ENCODE data around the gene HOXB3.
"Not testable (repeated sequence)": the region's sequence is repeated elsewhere in the genome, so short reads cannot be mapped to it uniquely, and the experiment has no call there.

The HOXB3 gene

GRCh38 chr17:48510761-48511604, 79.1 kb downstream of the HOXB3 start:
- Mint-ChIP-seq H3K9me3 (no peaks in the 10 kb centered on the region), H3K4me1 (peaks cover 46% of the 10 kb centered on the region), H3K36me3 (ENCODE audit: low read depth) (no peaks in the 10 kb centered on the region), H3K27me3 (peaks cover 10% of the 10 kb centered on the region), H3K4me3 (no peak overlapping the region), H3K27ac (no peak overlapping the region)
- ATAC-seq: peak; percentile 58
- DNase-seq: no peak

- H3K4me1 Mint-ChIP-seq: peaks cover 53% of the 10 kb centered on the region
- no peaks in the 10 kb centered on the region for H3K36me3 Mint-ChIP-seq (ENCODE audit: low read depth)
- H3K27me3 Mint-ChIP-seq: peaks cover 5% of the 10 kb centered on the region
- H3K27ac Mint-ChIP-seq: no peak overlapping the region
- no peaks in the 10 kb centered on the region for H3K9me3 Mint-ChIP-seq
- no peak overlapping the region for H3K4me3 Mint-ChIP-seq
- ATAC-seq: no peak
- DNase-seq: no peak
Measured at GRCh38 chr17:48510381-48510760, 79.7 kb downstream of the HOXB3 start.

DNA sequence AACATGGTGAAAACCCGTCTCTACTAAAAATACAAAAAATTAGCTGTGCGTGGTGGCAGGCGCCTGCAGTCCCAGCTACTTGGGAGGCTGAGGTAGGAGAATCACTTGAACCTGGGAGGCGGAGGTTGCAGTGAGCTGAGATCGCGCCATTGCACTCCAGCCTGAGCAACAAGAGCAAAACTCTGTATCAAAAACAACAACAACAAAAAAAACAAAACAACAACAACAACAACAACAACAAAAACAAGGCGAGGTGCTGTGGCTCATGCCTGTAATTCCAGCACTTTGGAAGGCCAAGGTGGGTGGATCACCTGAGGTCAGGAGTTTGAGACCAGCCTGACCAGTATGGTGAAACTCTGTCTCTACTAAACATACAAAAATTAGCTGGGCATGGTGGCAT, 80.3 kb downstream of the HOXB3 start:
- H3K27ac Mint-ChIP-seq; H3K27me3 Mint-ChIP-seq; H3K36me3 Mint-ChIP-seq (ENCODE audit: low read depth); ATAC-seq; H3K4me3 Mint-ChIP-seq; H3K9me3 Mint-ChIP-seq; DNase-seq: not testable (repeated sequence)
- peaks cover 55% of the 10 kb centered on the region for H3K4me1 Mint-ChIP-seq

DNA sequence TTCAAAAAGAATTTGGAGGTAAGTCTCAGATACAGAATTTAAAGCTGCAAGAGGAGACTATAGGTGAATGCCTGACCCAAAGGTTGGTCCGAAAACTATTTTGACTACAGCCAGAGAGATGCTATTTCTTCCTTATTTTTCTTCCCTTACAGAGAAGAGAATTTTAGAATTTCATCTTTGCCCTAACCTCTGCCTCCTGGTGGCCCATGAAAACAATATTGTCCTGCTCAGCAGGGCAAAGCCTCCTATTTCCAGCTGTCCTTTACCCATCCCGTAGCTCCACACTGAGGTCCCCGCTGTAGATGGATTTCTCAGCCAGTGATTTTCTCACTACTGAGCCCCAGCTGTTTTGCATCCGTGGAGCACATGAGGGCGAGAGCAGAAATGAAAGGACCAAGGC, 83.8 kb downstream of the HOXB3 start:
- no peak for ATAC-seq

DNA sequence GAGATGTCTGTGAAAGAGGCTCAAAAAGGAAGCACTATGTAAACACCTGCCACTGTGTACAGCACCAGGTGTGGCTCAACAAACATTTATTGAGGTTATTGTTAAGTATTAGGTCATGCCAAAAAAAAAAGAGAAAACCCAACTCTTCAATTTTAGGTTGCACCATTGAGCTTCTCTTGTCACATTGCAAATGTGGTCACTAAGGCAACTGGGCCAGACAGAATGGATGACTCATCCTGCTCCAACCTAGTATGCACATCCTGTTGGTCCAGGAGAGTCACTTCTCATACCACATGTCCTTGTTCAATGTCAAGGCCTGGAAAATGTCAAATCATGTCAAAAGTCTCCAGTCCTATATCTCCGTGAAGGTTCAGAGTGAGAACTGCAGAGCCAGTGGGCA, 84.3 kb downstream of the HOXB3 start:
- Mint-ChIP-seq H3K9me3 (no peaks in the 10 kb centered on the region), H3K4me3 (no peak overlapping the region), H3K27me3 (peaks cover 6% of the 10 kb centered on the region), H3K4me1 (peaks cover 21% of the 10 kb centered on the region), H3K36me3 (ENCODE audit: low read depth) (no peaks in the 10 kb centered on the region), H3K27ac (peak overlapping the region; percentile 55)
- peak; percentile 99 for ATAC-seq
- peak; percentile 29 for DNase-seq

More for the DNA sequence above, 83.8 kb downstream of the HOXB3 start:
- Mint-ChIP-seq H3K4me1 (peaks cover 25% of the 10 kb centered on the region), H3K27me3 (peaks cover 6% of the 10 kb centered on the region), H3K9me3 (no peaks in the 10 kb centered on the region), H3K4me3 (no peak overlapping the region), H3K36me3 (ENCODE audit: low read depth) (no peaks in the 10 kb centered on the region), H3K27ac (peak overlapping the region; percentile 55)
- no peak for DNase-seq

DNA sequence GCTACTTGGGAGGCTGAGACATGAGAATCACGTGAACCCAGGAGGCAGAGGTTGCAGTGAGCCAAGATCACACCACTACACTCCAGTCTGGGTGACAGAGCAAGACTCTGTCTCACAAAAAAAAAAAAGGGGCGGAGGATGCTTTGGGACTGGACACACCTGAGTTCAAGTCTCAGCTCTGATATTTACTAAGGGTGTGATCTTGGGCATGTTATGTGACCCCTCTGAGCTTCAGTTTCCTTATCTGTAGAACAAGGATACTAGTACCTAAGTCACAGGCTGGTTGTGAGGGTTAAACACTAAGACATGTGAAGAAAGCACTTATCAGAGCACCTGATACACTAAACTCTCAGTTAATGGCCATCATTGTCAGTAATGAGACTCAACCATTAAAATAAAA, 85.1 kb downstream of the HOXB3 start:
- Mint-ChIP-seq H3K4me3 (no peak overlapping the region), H3K9me3 (no peaks in the 10 kb centered on the region), H3K27ac (peak overlapping the region; percentile 39), H3K27me3 (peaks cover 8% of the 10 kb centered on the region), H3K36me3 (ENCODE audit: low read depth) (no peaks in the 10 kb centered on the region), H3K4me1 (peaks cover 15% of the 10 kb centered on the region)
- DNase-seq: no peak
- no peak for ATAC-seq

GRCh38 chr17:48503747-48504146, 86.3 kb downstream of the HOXB3 start:
- H3K36me3 Mint-ChIP-seq (ENCODE audit: low read depth): no peaks in the 10 kb centered on the region
- H3K27ac Mint-ChIP-seq: no peak overlapping the region
- DNase-seq: no peak
- H3K4me1 Mint-ChIP-seq: peaks cover 15% of the 10 kb centered on the region
- peaks cover 8% of the 10 kb centered on the region for H3K27me3 Mint-ChIP-seq
- no peak overlapping the region for H3K4me3 Mint-ChIP-seq
- no peaks in the 10 kb centered on the region for H3K9me3 Mint-ChIP-seq
- no peak for ATAC-seq

DNA sequence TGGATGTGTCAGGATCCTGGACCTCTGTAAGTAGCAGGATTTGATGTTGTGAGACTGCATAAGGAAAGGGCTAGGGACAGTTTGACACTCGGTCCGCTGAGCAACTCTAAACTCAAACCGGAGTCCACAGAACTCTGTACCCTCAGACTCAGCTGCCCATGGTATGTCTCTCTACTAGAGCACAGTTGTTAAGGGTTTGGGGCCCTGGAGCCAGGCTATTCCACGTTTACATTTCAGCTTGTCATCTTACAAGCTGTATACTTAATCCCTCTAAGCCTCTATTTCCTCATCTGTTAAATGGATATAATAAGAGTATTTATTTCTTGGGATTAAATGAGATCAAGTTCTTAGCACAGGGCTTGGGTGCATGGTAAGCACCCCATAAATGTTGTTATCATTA, 87.1 kb downstream of the HOXB3 start:
- no peak overlapping the region for H3K4me3 Mint-ChIP-seq
- DNase-seq: no peak
- peaks cover 15% of the 10 kb centered on the region for H3K4me1 Mint-ChIP-seq
- no peaks in the 10 kb centered on the region for H3K36me3 Mint-ChIP-seq (ENCODE audit: low read depth)
- peaks cover 8% of the 10 kb centered on the region for H3K27me3 Mint-ChIP-seq
- ATAC-seq: no peak
- no peak overlapping the region for H3K27ac Mint-ChIP-seq
- no peaks in the 10 kb centered on the region for H3K9me3 Mint-ChIP-seq

DNA sequence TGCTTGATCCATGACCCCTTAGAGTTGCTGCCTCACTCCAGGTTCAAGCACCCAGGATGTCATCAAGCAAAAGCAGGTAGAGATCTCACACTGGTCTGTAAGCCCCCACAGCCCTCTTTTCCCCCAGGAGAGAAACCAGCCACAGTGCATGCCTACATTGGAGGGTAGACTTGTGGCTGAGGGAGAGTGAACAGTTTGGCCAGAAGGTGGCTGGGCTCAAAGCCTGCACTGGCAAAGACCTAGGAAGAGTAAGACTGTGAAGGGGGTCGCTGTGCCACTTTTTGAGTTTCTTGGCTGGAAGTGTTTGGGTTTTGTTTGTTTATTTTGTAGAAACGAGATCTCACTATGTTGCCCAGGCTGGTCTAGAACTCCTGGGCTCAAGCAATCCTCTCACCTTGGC, 87.7 kb downstream of the HOXB3 start:
- ATAC-seq: no peak
- H3K9me3 Mint-ChIP-seq: no peaks in the 10 kb centered on the region
- peaks cover 15% of the 10 kb centered on the region for H3K4me1 Mint-ChIP-seq
- no peak overlapping the region for H3K4me3 Mint-ChIP-seq
- H3K27ac Mint-ChIP-seq: no peak overlapping the region
- H3K36me3 Mint-ChIP-seq (ENCODE audit: low read depth): no peaks in the 10 kb centered on the region
- peaks cover 13% of the 10 kb centered on the region for H3K27me3 Mint-ChIP-seq
- DNase-seq: no peak

- Mint-ChIP-seq H3K36me3 (ENCODE audit: low read depth) (no peaks in the 10 kb centered on the region), H3K9me3 (no peaks in the 10 kb centered on the region), H3K27ac (no peak overlapping the region), H3K27me3 (peaks cover 16% of the 10 kb centered on the region), H3K4me3 (no peak overlapping the region), H3K4me1 (peaks cover 6% of the 10 kb centered on the region)
- DNase-seq: no peak
- no peak for ATAC-seq
Measured at GRCh38 chr17:48500435-48501426, 89.3 kb downstream of the HOXB3 start.

DNA sequence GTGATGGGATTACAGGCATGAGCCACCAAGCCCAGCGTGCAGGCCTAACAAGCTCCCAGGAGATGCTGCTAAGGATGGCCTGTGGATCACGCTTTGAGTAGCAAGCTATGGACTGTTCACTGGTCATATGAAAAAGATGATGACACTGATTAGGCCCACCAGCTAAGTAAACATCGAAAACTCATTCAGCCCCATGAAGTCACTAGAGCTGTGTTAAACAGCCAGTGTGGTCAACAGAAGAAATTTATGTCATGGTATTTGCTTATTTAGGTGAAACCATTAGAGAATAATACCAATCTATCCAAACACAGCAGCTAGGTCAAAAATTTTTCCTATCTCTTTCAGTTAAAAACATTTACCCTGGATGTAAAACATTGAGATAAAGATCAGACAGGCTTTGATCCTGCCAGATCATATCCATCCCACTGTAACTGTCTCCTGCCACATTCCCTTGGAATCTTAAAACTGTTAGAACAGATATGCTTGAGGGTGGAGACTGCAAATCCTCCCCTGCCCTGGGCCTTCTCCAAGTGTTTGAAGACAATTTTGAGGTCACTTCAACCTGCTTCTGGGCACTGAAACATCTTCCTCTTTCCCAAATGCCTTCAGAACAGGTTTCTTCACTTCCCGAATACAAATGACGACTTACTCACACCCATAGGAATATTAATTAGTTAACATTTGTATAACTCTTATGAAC, 90.2 kb downstream of the HOXB3 start:
- no peak for ATAC-seq
- Mint-ChIP-seq H3K27me3 (peaks cover 21% of the 10 kb centered on the region), H3K9me3 (no peaks in the 10 kb centered on the region), H3K36me3 (ENCODE audit: low read depth) (no peaks in the 10 kb centered on the region), H3K4me1 (no peaks in the 10 kb centered on the region), H3K4me3 (no peak overlapping the region), H3K27ac (no peak overlapping the region)
- no peak for DNase-seq

DNA sequence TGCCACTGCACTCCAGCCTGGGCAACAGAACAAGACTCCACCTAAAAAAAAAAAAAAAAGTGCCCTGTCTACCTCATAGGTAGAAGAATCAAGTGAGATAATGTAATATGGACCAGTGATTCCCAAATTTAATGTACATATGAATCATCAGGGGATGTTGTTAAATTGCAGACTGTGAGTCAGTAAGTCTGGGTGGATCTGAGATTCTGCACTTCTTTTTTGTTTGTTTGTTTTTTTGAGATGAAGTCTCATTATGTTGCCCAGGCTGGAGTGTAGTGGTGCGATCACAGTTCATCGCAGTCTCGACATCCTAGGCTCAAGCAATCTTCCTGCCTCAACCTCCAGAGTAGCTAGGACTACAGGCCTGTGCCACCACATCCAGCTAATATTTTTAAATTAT, 90.8 kb downstream of the HOXB3 start:
- H3K36me3 Mint-ChIP-seq (ENCODE audit: low read depth): no peaks in the 10 kb centered on the region
- DNase-seq (no peak), ATAC-seq (no peak)
- no peaks in the 10 kb centered on the region for H3K4me1 Mint-ChIP-seq
- peaks cover 24% of the 10 kb centered on the region for H3K27me3 Mint-ChIP-seq
- H3K4me3 Mint-ChIP-seq: no peak overlapping the region
- H3K27ac Mint-ChIP-seq: no peak overlapping the region
- no peaks in the 10 kb centered on the region for H3K9me3 Mint-ChIP-seq

Measured in activated naive CD8-positive, alpha-beta T cell treated with anti-CD3 and anti-CD28 coated beads, Interleukin-2, amount 50 U/mL, for 24 hours (primary cell).